ENCODE data around the gene TACC3. TPM values are rescaled to one million over a fixed set of nuclear protein-coding genes. Genes with fewer than 3 reads are reported as not detected.

TACC3 gene
- total RNA-seq, 2 donors from 2014 or later = 4.3 to 35.6 TPM

GRCh38 chr4:1726146-1726934 is 5.0 kb downstream of the TACC3 start:
- peak; percentile 89 for DNase-seq (ENCODE audit: low spot score)
- Histone ChIP-seq H3K9me3 (no peaks in the 10 kb centered on the region), H3K27me3 (replicated peaks; ENCODE audit: insufficient read depth) (no peaks in the 10 kb centered on the region), H3K4me3 (no peak overlapping the region), H3K36me3 (no peaks in the 10 kb centered on the region), H3K4me1 (replicated peaks) (peaks cover 5% of the 10 kb centered on the region), H3K27ac (no peak overlapping the region)
- 59% methylated on average over 17 of the region's 17 CpGs for WGBS
- TF ChIP-seq POLR2AphosphoS5 (IDR thresholded peaks at IDR 0.05) = peak; percentile 68
- peak; percentile 92 to 96 (median 94) for TF ChIP-seq CTCF (IDR thresholded peaks at IDR 0.05)
- no peak for TF ChIP-seq POLR2A (IDR thresholded peaks at IDR 0.05)
- intact Hi-C loops (cut with DNase I) = no loop called here

GRCh38 chr4:1727117-1728031 is 6.1 kb downstream of the TACC3 start:
- intact Hi-C loops (cut with DNase I) = loop anchor here (2.0 kb wide), 1 partner anchor 373 kb away; no protein-coding TSS in a partner anchor
- Histone ChIP-seq H3K27me3 (replicated peaks; ENCODE audit: insufficient read depth) (no peaks in the 10 kb centered on the region), H3K27ac (no peak overlapping the region), H3K9me3 (no peaks in the 10 kb centered on the region), H3K4me1 (replicated peaks) (no peaks in the 10 kb centered on the region), H3K36me3 (no peaks in the 10 kb centered on the region), H3K4me3 (no peak overlapping the region)
- TF ChIP-seq CTCF (IDR thresholded peaks at IDR 0.05) = no peak
- TF ChIP-seq POLR2A (IDR thresholded peaks at IDR 0.05) = no peak
- DNase-seq (ENCODE audit: low spot score) = no peak
- WGBS = 78% methylated on average over 18 of the region's 18 CpGs

GRCh38 chr4:1728061-1728980 is 7.0 kb downstream of the TACC3 start:
- H3K4me3 ChIP-seq = no peak overlapping the region
- WGBS = 86% methylated on average over 31 of the region's 31 CpGs
- H3K36me3 ChIP-seq = no peaks in the 10 kb centered on the region
- intact Hi-C loops (cut with DNase I) = loop anchor here (2.0 kb wide), 1 partner anchor 374 kb away; no protein-coding TSS in a partner anchor
- no peak for DNase-seq (ENCODE audit: low spot score)
- no peak for TF ChIP-seq POLR2AphosphoS5 (IDR thresholded peaks at IDR 0.05)
- H3K27me3 ChIP-seq (replicated peaks; ENCODE audit: insufficient read depth) = no peaks in the 10 kb centered on the region
- no peaks in the 10 kb centered on the region for H3K4me1 ChIP-seq (replicated peaks)
- H3K27ac ChIP-seq = no peak overlapping the region
- H3K9me3 ChIP-seq = no peaks in the 10 kb centered on the region

- TF ChIP-seq POLR2AphosphoS5 (IDR thresholded peaks at IDR 0.05) = no peak
- TF ChIP-seq POLR2A (IDR thresholded peaks at IDR 0.05) = no peak
- TF ChIP-seq CTCF (IDR thresholded peaks at IDR 0.05) = no peak
- H3K36me3 ChIP-seq = no peaks in the 10 kb centered on the region
- H3K4me1 ChIP-seq (replicated peaks) = no peaks in the 10 kb centered on the region
- no peaks in the 10 kb centered on the region for H3K27me3 ChIP-seq (replicated peaks; ENCODE audit: insufficient read depth)
- WGBS = 95% methylated on average over 16 of the region's 16 CpGs
- no peak for DNase-seq (ENCODE audit: low spot score)
- no peak overlapping the region for H3K4me3 ChIP-seq
- intact Hi-C loops (cut with DNase I) = no loop called here
- H3K27ac ChIP-seq = no peak overlapping the region
- no peaks in the 10 kb centered on the region for H3K9me3 ChIP-seq
Observed at GRCh38 chr4:1730532-1731135, 9.3 kb downstream of the TACC3 start.
